ENCODE results near the gene ATP2B2. TPM values are rescaled to one million over a fixed set of nuclear protein-coding genes. Genes with fewer than 3 reads are reported as not detected.

The ATP2B2 gene
- polyA plus RNA-seq, 2 of the 4 experiments (the other 2 are of a cell fraction), result 0.03 to 0.04 TPM

DNA sequence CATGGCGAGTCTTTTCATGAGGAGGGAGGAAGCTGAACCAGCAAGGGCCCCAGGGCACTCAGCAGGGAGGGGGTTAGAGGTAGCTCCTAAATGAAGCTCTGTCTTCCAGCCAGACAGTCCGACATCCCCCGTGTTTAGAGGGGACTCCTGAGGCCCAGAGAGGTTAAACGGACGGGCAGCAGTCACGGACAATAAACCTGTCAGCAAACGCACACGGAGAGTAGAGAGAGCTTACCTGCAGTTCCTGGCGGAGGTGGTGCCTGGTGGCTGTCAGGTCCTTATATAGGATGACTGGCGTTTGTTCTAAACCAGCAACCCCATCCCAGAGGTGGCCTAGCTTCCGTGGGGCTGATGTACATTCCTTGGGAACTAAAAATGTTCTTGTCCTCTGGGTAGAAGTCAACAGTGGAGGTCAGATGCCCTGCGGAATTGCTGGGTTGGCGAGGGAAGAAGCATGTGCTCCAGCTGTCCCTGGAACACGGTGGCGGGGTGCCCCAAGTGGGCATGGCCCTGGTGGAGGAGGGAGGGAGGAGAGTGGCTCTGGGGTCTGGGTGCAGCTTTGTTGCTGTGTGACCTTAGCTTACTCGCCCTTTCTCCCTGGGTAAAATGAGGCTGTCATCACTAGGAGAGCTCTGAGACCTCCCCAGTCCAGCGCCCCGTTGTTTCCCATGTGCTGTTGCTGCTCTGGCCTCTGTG lies 214.8 kb downstream of the ATP2B2 start:
- POLR2A ChIA-PET, result interaction anchor here (1.0 to 1.3 kb wide), 2 partner anchors 27 to 344 kb away, joined by 3 read pairs; no protein-coding TSS in a partner anchor
- Histone ChIP-seq H3K27ac (no peak overlapping the region), H3K9me3 (no peaks in the 10 kb centered on the region), H3K4me3 (no peak overlapping the region), H3K4me2 (no peak overlapping the region), H3K4me1 (no peaks in the 10 kb centered on the region)
- ATAC-seq, result no peak
- CTCF ChIA-PET, result interaction anchor here (0.6 to 4.2 kb wide), 7 partner anchors 10 to 448 kb away, joined by 3 to 16 read pairs (median 3); no protein-coding TSS in a partner anchor
- FAIRE-seq, result no peak
- 95% methylated on average over 16 of the region's 18 CpGs for WGBS (ENCODE audit: missing lambda C conversion rate)
- TF ChIP-seq TFCP2L1 (CRISPR knock-in tag; IDR thresholded peaks at IDR 0.05), result no peak
- TF ChIP-seq CHD4 (IDR thresholded peaks at IDR 0.05; ENCODE audit: borderline replicate concordance), result no peak
- TF ChIP-seq, protein P1, sequence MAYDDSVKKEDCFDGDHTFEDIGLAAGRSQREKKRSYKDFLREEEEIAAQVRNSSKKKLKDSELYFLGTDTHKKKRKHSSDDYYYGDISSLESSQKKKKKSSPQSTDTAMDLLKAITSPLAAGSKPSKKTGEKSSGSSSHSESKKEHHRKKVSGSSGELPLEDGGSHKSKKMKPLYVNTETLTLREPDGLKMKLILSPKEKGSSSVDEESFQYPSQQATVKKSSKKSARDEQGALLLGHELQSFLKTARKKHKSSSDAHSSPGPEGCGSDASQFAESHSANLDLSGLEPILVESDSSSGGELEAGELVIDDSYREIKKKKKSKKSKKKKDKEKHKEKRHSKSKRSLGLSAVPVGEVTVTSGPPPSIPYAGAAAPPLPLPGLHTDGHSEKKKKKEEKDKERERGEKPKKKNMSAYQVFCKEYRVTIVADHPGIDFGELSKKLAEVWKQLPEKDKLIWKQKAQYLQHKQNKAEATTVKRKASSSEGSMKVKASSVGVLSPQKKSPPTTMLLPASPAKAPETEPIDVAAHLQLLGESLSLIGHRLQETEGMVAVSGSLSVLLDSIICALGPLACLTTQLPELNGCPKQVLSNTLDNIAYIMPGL (CRISPR knock-in tag; IDR thresholded peaks at IDR 0.05; ENCODE audit: borderline replicate concordance), result no peak
- TF ChIP-seq HEYL (CRISPR knock-in tag; IDR thresholded peaks at IDR 0.05), result no peak
- no peak for TF ChIP-seq CBX2 (IDR thresholded peaks at IDR 0.05; ENCODE audit: borderline replicate concordance, low read depth)
- TF ChIP-seq POLR2A (IDR thresholded peaks at IDR 0.05; ENCODE audit: low read length), result no peak
- TF ChIP-seq, protein P2, sequence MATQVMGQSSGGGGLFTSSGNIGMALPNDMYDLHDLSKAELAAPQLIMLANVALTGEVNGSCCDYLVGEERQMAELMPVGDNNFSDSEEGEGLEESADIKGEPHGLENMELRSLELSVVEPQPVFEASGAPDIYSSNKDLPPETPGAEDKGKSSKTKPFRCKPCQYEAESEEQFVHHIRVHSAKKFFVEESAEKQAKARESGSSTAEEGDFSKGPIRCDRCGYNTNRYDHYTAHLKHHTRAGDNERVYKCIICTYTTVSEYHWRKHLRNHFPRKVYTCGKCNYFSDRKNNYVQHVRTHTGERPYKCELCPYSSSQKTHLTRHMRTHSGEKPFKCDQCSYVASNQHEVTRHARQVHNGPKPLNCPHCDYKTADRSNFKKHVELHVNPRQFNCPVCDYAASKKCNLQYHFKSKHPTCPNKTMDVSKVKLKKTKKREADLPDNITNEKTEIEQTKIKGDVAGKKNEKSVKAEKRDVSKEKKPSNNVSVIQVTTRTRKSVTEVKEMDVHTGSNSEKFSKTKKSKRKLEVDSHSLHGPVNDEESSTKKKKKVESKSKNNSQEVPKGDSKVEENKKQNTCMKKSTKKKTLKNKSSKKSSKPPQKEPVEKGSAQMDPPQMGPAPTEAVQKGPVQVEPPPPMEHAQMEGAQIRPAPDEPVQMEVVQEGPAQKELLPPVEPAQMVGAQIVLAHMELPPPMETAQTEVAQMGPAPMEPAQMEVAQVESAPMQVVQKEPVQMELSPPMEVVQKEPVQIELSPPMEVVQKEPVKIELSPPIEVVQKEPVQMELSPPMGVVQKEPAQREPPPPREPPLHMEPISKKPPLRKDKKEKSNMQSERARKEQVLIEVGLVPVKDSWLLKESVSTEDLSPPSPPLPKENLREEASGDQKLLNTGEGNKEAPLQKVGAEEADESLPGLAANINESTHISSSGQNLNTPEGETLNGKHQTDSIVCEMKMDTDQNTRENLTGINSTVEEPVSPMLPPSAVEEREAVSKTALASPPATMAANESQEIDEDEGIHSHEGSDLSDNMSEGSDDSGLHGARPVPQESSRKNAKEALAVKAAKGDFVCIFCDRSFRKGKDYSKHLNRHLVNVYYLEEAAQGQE (IDR thresholded peaks at IDR 0.05), result no peak
- TF ChIP-seq RNF2 (IDR thresholded peaks at IDR 0.05; ENCODE audit: borderline replicate concordance, low read depth), result no peak
- TF ChIP-seq HOXA7 (CRISPR knock-in tag; IDR thresholded peaks at IDR 0.05), result no peak
- TF ChIP-seq, protein P3, sequence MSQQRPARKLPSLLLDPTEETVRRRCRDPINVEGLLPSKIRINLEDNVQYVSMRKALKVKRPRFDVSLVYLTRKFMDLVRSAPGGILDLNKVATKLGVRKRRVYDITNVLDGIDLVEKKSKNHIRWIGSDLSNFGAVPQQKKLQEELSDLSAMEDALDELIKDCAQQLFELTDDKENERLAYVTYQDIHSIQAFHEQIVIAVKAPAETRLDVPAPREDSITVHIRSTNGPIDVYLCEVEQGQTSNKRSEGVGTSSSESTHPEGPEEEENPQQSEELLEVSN (IDR thresholded peaks at IDR 0.05; ENCODE audit: borderline replicate concordance, low read depth), result no peak
- TF ChIP-seq FOXS1 (CRISPR knock-in tag; IDR thresholded peaks at IDR 0.05), result no peak
- no peak for TF ChIP-seq NPAS2 (CRISPR knock-in tag; IDR thresholded peaks at IDR 0.05; ENCODE audit: borderline replicate concordance)
- TF ChIP-seq, protein P4, sequence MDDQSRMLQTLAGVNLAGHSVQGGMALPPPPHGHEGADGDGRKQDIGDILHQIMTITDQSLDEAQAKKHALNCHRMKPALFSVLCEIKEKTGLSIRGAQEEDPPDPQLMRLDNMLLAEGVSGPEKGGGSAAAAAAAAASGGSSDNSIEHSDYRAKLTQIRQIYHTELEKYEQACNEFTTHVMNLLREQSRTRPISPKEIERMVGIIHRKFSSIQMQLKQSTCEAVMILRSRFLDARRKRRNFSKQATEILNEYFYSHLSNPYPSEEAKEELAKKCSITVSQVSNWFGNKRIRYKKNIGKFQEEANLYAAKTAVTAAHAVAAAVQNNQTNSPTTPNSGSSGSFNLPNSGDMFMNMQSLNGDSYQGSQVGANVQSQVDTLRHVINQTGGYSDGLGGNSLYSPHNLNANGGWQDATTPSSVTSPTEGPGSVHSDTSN (IDR thresholded peaks at IDR 0.05), result no peak
- TF ChIP-seq FOSL2 (IDR thresholded peaks at IDR 0.05), result no peak
- TF ChIP-seq FOSL2 (CRISPR knock-in tag; IDR thresholded peaks at IDR 0.05), result no peak
- no peak for TF ChIP-seq HOXB13 (CRISPR knock-in tag; IDR thresholded peaks at IDR 0.05; ENCODE audit: low read depth)
- no peak for DNase-seq (ENCODE audit: low read depth in 1 of 2, low spot score in 1 of 2)

DNA sequence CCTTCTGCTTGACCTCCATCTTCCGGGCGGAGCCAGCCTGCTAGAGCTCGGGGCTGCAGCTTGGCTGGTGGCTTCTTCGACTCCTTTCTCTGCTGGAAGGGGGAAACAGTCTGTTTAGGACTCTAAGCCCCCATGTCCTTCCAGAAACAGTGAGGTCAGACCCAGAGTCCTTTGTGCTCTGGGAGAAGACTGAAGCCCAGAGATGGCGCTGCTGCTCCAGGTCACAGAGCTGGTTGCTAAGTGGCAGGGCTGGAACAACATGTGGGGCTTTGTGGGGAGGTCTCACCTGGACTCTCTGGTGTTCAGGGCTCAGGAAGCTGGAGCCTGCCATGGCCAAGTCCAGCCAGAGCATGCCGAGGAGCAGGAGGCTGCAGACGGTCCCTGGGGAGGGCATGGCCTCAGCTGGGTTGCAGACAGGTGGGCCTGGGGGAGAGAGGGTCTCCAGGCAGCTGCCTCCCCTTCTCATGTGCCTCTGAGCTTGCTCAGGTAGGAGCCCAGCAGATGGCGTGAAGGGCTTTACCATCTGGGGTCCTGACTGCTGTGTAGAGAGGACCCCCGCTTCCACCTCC lies 215.5 kb downstream of the ATP2B2 start:
- WGBS (ENCODE audit: missing lambda C conversion rate), result 100% methylated on average over 5 of the region's 9 CpGs
- Histone ChIP-seq H3K4me1 (no peaks in the 10 kb centered on the region), H3K4me2 (no peak overlapping the region), H3K9me3 (no peaks in the 10 kb centered on the region), H3K27ac (no peak overlapping the region), H3K4me3 (no peak overlapping the region)
- no peak for ATAC-seq
- FAIRE-seq, result no peak
- POLR2A ChIA-PET, result interaction anchor here (1.0 to 1.3 kb wide), 2 partner anchors 26 to 343 kb away, joined by 3 read pairs; no protein-coding TSS in a partner anchor
- TF ChIP-seq POLR2AphosphoS2 (conservative IDR thresholded peaks at IDR 0.05; ENCODE audit: low read length), result no peak
- TF ChIP-seq, protein P4 (IDR thresholded peaks at IDR 0.05), result no peak
- no peak for TF ChIP-seq TFCP2L1 (CRISPR knock-in tag; IDR thresholded peaks at IDR 0.05)
- TF ChIP-seq HOXA7 (CRISPR knock-in tag; IDR thresholded peaks at IDR 0.05), result no peak
- TF ChIP-seq EHMT2 (IDR thresholded peaks at IDR 0.05; ENCODE audit: low read depth), result no peak
- CTCF ChIA-PET, result interaction anchor here (0.9 to 4.2 kb wide), 7 partner anchors 9 to 449 kb away, joined by 3 to 16 read pairs (median 3); no protein-coding TSS in a partner anchor
- DNase-seq (ENCODE audit: low read depth in 1 of 2, low spot score in 1 of 2), result no peak
